Spleen (tissue), 11 donors: ENCODE measurements around the gene CEACAM3. TPM values are rescaled to one million over a fixed set of nuclear protein-coding genes. Genes with fewer than 3 reads are reported as not detected.
"Not testable (repeated sequence)": the region's sequence is repeated elsewhere in the genome, so short reads cannot be mapped to it uniquely, and the experiment has no call there.

Source experiments
- DNase-seq: peaks from one replicate; pipeline ENCODE4 v3.0.0-alpha.2; 2020
- H3K27ac ChIP-seq, 8 donors: fragments of 200-600 bp; sonication (generic) in 7 of 8; 1 replicate in 4 of 8; 2 replicates in 4 of 8; pipeline versions ENCODE4 v1.5.0 to v1.8.0; 2016 to 2021; ENCODE audit warnings: inconsistent platforms in 4 of 8, mild to moderate bottlenecking in 4 of 8, moderate library complexity in 1 of 8
- H3K27me3 ChIP-seq, 7 donors: fragments of 200-600 bp; sonication (generic) in 6 of 7; replicated peaks in 1 of 7; 1 replicate in 4 of 7; 2 replicates in 3 of 7; pipeline versions ENCODE4 v1.5.0 to v1.8.0; 2016 to 2021; ENCODE audit warnings: inconsistent platforms in 3 of 7, mild to moderate bottlenecking in 1 of 7
- H3K36me3 ChIP-seq, 6 donors: fragments of 200-600 bp; sonication (generic) in 5 of 6; 1 replicate in 4 of 6; 2 replicates in 2 of 6; pipeline versions ENCODE4 v1.5.0 to v1.8.0; 2016 to 2021; ENCODE audit warnings: inconsistent platforms in 2 of 6
- H3K4me1 ChIP-seq, 6 donors: fragments of 200-600 bp; sonication (generic) in 5 of 6; 1 replicate in 3 of 6; 2 replicates in 3 of 6; pipeline versions ENCODE4 v1.5.0 to v1.8.0; 2016 to 2021; ENCODE audit warnings: inconsistent platforms in 3 of 6
- H3K4me3 ChIP-seq, 8 donors: fragments of 200-600 bp; sonication (generic) in 7 of 8; 1 replicate in 4 of 8; 2 replicates in 4 of 8; pipeline versions ENCODE4 v1.5.0 to v1.8.0; 2016 to 2021; ENCODE audit warnings: inconsistent platforms in 4 of 8, mild to moderate bottlenecking in 4 of 8, moderate library complexity in 2 of 8
- H3K9me3 ChIP-seq, 8 donors: fragments of 200-600 bp; sonication (generic) in 7 of 8; 1 replicate in 4 of 8; 2 replicates in 4 of 8; pipeline versions ENCODE4 v1.5.0 to v1.8.0; 2016 to 2021; ENCODE audit warnings: inconsistent platforms in 4 of 8
- POLR2A ChIP-seq, 3 donors: fragments of 450-650 bp; IDR thresholded peaks; one replicate each; pipeline ENCODE4 v1.5.1; 2017; ENCODE audit warnings: antibody characterized with exemption in 3 of 3, mild to moderate bottlenecking in 1 of 3
- POLR2AphosphoS5 ChIP-seq, 3 donors: sonication (generic); formaldehyde crosslinking; IDR thresholded peaks; one replicate each; pipeline ENCODE4 v1.5.1; 2017; ENCODE audit warnings: antibody characterized with exemption in 3 of 3
- WGBS, 5 donors: extraction: QIAGEN DNeasy Blood & Tissue Kit in 3 of 5; methylation state at CpG; one replicate each; pipeline versions ENCODE4 v1.1.5 to v1.1.7; 2013 to 2018; 5-methylcytosine and 5-hydroxymethylcytosine counted together
- intact Hi-C: fragments of 100-400 bp; cut with DNase I; formaldehyde crosslinking; loops from one replicate; pipeline ENCODE4 v1.15.0; 2023; ENCODE audit warnings: low total_unique reads
- polyA plus RNA-seq, 3 donors: library from polyadenylated mRNA; stranded (reverse); fragments of 200-250 nt; gene quantifications; one replicate each; pipeline ENCODE4 v1.2.1, GENCODE V29; 2013
- total RNA-seq, 7 donors: library from RNA; depleted of rRNA in 3 of 7; stranded (reverse); fragments of >200 nt in 3 of 7; fragmentation: NEBNext Ultra II Directional in 4 of 7; extraction: Animal tissue kit (Norgen Biotek cat#: 25700) in 4 of 7; gene quantifications; one replicate each; pipeline versions ENCODE4 v1.1.0 to v1.2.1, GENCODE V29; 2016 to 2021
- TF ChIP-seq, protein P1 (sequence below), 11 experiments: fragments of 200-600 bp in 7 of 11; fragments of 450-650 bp in 4 of 11; sonication (generic) in 4 of 11; IDR thresholded peaks in 8 of 11; conservative IDR thresholded peaks in 3 of 11; 1 replicate in 7 of 11; 2 replicates in 4 of 11; pipeline versions ENCODE4 v1.4.0 to v1.8.0; 2016 to 2021; ENCODE audit warnings: antibody characterized with exemption in 11 of 11, inconsistent platforms in 4 of 11, mild to moderate bottlenecking in 1 of 11
- donor health status: healthy with polysubstance abuse.
- donor health status: DM: no; HTN: no; CAD: no; lungs with moderate emphysema.
- donor health status: DM: no; HTN: no; CAD: no.
- donor health status: Bipolar disorder and iron deficiency.
- donor health status: healthy.
- donor health status: DM: no; HTN: no; CAD: no.
- donor health status: DM: yes; HTN: yes; CAD: no.

Gene CEACAM3
- total and polyA plus RNA-seq, 10 donors, result 0.55 to 31.9 (median 10.1) TPM

DNA sequence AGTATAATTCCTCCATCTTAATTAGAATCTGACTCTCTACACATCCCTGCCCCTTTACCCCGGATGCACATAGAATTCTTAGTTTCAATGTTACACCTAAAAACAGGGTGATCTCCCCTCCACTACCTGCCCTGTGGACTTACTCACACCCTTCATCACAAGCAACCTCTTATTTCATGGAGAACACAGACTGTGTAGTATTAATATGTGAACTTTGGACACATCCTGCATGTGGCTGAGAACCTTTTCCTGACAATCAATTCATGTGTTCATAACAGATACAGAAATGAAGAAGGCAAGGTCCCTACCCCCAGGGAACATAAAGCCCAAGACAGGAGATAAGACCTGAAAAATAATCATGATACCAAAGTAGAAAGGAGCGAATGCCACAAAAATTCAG, 29.3 kb upstream of the CEACAM3 start:
- Histone ChIP-seq H3K27ac (no peak overlapping the region), H3K4me1 (no peaks in the 10 kb centered on the region), H3K27me3 (peaks cover 0 to 34% (median 0%) of the 10 kb centered on the region in 7 donors), H3K4me3 (no peak overlapping the region), H3K9me3 (no peaks in the 10 kb centered on the region), H3K36me3 (no peaks in the 10 kb centered on the region)
- intact Hi-C loops, result no loop called here
- DNase-seq, result no peak
- 90 to 96% (median 93%) methylated on average over 2 of the region's 2 CpGs for WGBS, 5 donors
- TF ChIP-seq, protein P1, sequence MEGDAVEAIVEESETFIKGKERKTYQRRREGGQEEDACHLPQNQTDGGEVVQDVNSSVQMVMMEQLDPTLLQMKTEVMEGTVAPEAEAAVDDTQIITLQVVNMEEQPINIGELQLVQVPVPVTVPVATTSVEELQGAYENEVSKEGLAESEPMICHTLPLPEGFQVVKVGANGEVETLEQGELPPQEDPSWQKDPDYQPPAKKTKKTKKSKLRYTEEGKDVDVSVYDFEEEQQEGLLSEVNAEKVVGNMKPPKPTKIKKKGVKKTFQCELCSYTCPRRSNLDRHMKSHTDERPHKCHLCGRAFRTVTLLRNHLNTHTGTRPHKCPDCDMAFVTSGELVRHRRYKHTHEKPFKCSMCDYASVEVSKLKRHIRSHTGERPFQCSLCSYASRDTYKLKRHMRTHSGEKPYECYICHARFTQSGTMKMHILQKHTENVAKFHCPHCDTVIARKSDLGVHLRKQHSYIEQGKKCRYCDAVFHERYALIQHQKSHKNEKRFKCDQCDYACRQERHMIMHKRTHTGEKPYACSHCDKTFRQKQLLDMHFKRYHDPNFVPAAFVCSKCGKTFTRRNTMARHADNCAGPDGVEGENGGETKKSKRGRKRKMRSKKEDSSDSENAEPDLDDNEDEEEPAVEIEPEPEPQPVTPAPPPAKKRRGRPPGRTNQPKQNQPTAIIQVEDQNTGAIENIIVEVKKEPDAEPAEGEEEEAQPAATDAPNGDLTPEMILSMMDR (IDR thresholded peaks at IDR 0.05 in 8 of 11, conservative IDR thresholded peaks at IDR 0.05 in 3 of 11), result no peak
- TF ChIP-seq POLR2AphosphoS5 (IDR thresholded peaks at IDR 0.05), result no peak
- no peak for TF ChIP-seq POLR2A (IDR thresholded peaks at IDR 0.05)

DNA sequence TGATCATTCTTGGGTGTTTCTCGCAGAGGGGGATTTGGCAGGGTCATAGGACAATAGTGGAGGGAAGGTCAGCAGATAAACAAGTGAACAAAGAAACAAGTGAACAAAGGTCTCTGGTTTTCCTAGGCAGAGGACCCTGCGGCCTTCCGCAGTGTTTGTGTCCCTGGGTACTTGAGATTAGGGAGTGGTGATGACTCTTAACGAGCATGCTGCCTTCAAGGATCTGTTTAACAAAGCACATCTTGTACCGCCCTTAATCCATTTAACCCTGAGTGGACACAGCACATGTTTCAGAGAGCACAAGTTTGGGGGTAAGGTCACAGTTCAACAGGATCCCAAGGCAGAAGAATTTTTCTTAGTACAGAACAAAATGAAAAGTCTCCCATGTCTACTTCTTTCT, 28.3 kb upstream of the CEACAM3 start:
- H3K4me1 ChIP-seq, intact Hi-C loops, H3K36me3 ChIP-seq, H3K4me3 ChIP-seq, DNase-seq, H3K27ac ChIP-seq, H3K9me3 ChIP-seq: not testable (repeated sequence)
- peaks cover 0 to 28% (median 0%) of the 10 kb centered on the region in 7 donors for H3K27me3 ChIP-seq
- 71 to 87% (median 75%) methylated on average over 4 to 5 of the region's 5 CpGs for WGBS, 5 donors

DNA sequence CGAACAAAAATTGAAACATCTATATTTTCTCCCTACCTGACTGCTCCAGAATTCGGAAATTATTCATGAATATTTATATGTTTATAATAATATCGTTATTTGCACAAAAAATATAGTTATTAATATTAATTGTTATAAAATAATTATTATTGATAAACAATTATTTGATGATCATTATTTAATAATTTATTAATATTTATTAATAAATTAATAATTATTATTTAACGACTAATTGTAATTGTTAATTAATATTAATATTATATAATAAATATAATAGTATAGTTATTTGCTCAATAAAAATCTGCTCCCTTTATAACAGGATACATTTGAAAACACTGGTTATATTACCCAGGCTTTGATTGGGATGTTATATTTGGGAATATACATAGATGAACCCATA, 26.8 kb upstream of the CEACAM3 start:
- WGBS, 5 donors, result 88 to 98% (median 94%) methylated on average over 4 of the region's 4 CpGs
- intact Hi-C loops, result no loop called here
- Histone ChIP-seq H3K4me1 (peaks cover 0 to 10% (median 0%) of the 10 kb centered on the region in 6 donors), H3K4me3 (no peak overlapping the region), H3K9me3 (no peaks in the 10 kb centered on the region), H3K27me3 (peaks cover 0 to 19% (median 0%) of the 10 kb centered on the region in 7 donors), H3K36me3 (no peaks in the 10 kb centered on the region), H3K27ac (no peak overlapping the region)
- TF ChIP-seq POLR2A (IDR thresholded peaks at IDR 0.05) (no peak), POLR2AphosphoS5 (IDR thresholded peaks at IDR 0.05) (no peak)
- TF ChIP-seq, protein P1 (IDR thresholded peaks at IDR 0.05 in 8 of 11, conservative IDR thresholded peaks at IDR 0.05 in 3 of 11), result no peak
- DNase-seq, result no peak

DNA sequence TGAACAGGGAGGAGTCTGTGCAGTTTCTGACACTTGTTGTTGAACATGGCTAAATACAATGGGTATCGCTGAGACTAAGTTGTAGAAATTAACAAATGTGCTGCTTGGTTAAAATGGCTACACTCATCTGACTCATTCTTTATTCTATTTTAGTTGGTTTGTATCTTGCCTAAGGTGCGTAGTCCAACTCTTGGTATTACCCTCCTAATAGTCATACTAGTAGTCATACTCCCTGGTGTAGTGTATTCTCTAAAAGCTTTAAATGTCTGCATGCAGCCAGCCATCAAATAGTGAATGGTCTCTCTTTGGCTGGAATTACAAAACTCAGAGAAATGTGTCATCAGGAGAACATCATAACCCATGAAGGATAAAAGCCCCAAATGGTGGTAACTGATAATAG, 25.0 kb upstream of the CEACAM3 start:
- H3K27ac ChIP-seq, result no peak overlapping the region
- no peak for TF ChIP-seq POLR2AphosphoS5 (IDR thresholded peaks at IDR 0.05)
- TF ChIP-seq, protein P1 (IDR thresholded peaks at IDR 0.05 in 8 of 11, conservative IDR thresholded peaks at IDR 0.05 in 3 of 11), result no peak
- no peak for TF ChIP-seq POLR2A (IDR thresholded peaks at IDR 0.05)

DNA sequence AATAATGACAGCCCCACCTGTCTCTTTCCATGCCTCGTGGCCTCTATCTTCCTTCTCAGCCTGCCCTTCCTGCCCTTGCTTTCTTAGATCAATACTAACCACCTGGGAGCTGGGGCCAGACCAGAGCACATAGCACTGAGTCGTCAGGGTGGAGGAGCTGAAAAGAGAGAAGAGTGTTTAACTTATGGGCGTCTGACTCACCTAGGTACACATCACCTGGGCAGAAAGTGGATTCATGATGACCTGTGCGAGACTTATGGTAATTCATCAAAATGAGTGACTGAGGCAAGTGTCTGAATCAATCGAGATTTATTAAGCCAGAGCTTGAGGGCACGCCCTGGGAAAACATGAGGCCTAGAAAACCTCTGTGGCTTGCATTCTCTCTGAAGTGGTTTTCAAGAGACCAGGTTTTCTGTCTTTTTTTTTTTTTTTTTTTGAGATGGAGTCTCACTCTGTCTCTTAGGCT, 21.8 kb upstream of the CEACAM3 start:
- no peak overlapping the region for H3K27ac ChIP-seq
- H3K27me3 ChIP-seq, result peaks cover 0 to 37% (median 0%) of the 10 kb centered on the region in 7 donors
- H3K4me3 ChIP-seq, result no peak overlapping the region
- H3K36me3 ChIP-seq, result no peaks in the 10 kb centered on the region
- 47 to 54% (median 49%) methylated on average over 6 of the region's 6 CpGs for WGBS, 5 donors
- H3K4me1 ChIP-seq, result peaks cover 0 to 11% (median 0%) of the 10 kb centered on the region in 6 donors
- DNase-seq, result no peak
- TF ChIP-seq POLR2AphosphoS5 (IDR thresholded peaks at IDR 0.05), result no peak
- no peak for TF ChIP-seq POLR2A (IDR thresholded peaks at IDR 0.05)
- TF ChIP-seq, protein P1 (IDR thresholded peaks at IDR 0.05 in 8 of 11, conservative IDR thresholded peaks at IDR 0.05 in 3 of 11), result no peak
- intact Hi-C loops, result no loop called here
- no peaks in the 10 kb centered on the region for H3K9me3 ChIP-seq

More for the DNA sequence above, 25.0 kb upstream of the CEACAM3 start:
- WGBS, 5 donors, result 71 to 85% (median 82%) methylated on average over 2 of the region's 2 CpGs
- Histone ChIP-seq H3K4me3 (no peak overlapping the region), H3K36me3 (no peaks in the 10 kb centered on the region), H3K9me3 (no peaks in the 10 kb centered on the region), H3K27me3 (peaks cover 0 to 22% (median 0%) of the 10 kb centered on the region in 7 donors), H3K4me1 (peaks cover 0 to 11% (median 0%) of the 10 kb centered on the region in 6 donors)
- intact Hi-C loops, result no loop called here
- DNase-seq, result no peak
